ENCODE measurements around the gene C20orf173. TPM values are rescaled to one million over a fixed set of nuclear protein-coding genes. Genes with fewer than 3 reads are reported as not detected.
"Not testable (repeated sequence)": the region's sequence is repeated elsewhere in the genome, so short reads cannot be mapped to it uniquely, and the experiment has no call there.

The C20orf173 gene
- total RNA-seq, 1 experiment from 2014 or later: not detected

- Mint-ChIP-seq H3K36me3 (peaks cover 23% of the 10 kb centered on the region), H3K4me3 (no peak overlapping the region), H3K4me1 (peaks cover 14% of the 10 kb centered on the region; the same call in 1 of the 2 replicates), H3K27me3 (ENCODE audit: low read depth) (no peaks in the 10 kb centered on the region), H3K9me3 (no peaks in the 10 kb centered on the region), H3K27ac (no peak overlapping the region)
- ATAC-seq (no peak), DNase-seq (ENCODE audit: low spot score) (no peak)
- ChIA-PET CTCF (no interaction called here), POLR2A (no interaction called here)
- TF ChIP-seq PRRX2 (CRISPR knock-in tag; IDR thresholded peaks at IDR 0.05) (no peak), USF2 (CRISPR knock-in tag; IDR thresholded peaks at IDR 0.05) (no peak), ZBTB43 (CRISPR knock-in tag; IDR thresholded peaks at IDR 0.05) (no peak), ZNF671 (CRISPR knock-in tag; IDR thresholded peaks at IDR 0.05) (no peak), ZNF317 (CRISPR knock-in tag; IDR thresholded peaks at IDR 0.05; ENCODE audit: borderline replicate concordance, low read depth) (no peak), ATF2 (CRISPR knock-in tag; IDR thresholded peaks at IDR 0.05; ENCODE audit: borderline replicate concordance, low read depth) (no peak), HMGA2 (CRISPR knock-in tag; IDR thresholded peaks at IDR 0.05) (no peak), FOXP1 (CRISPR knock-in tag; IDR thresholded peaks at IDR 0.05; ENCODE audit: borderline replicate concordance) (no peak)
Observed at GRCh38 chr20:35556871-35557270, 27.4 kb upstream of the C20orf173 start.

- Mint-ChIP-seq H3K36me3 (peaks cover 23% of the 10 kb centered on the region), H3K27me3 (ENCODE audit: low read depth) (no peaks in the 10 kb centered on the region), H3K9me3 (no peaks in the 10 kb centered on the region), H3K27ac (no peak overlapping the region), H3K4me3 (no peak overlapping the region), H3K4me1 (peaks cover 6% of the 10 kb centered on the region; the same call in 1 of the 2 replicates)
- TF ChIP-seq ZBTB21 (CRISPR knock-in tag; IDR thresholded peaks at IDR 0.05; ENCODE audit: borderline replicate concordance): no peak
- no peak for TF ChIP-seq RORB (CRISPR knock-in tag; IDR thresholded peaks at IDR 0.05)
- ATAC-seq (no peak), DNase-seq (ENCODE audit: low spot score) (no peak)
- ChIA-PET POLR2A (no interaction called here), CTCF (no interaction called here)
Observed at GRCh38 chr20:35555951-35556645, 26.6 kb upstream of the C20orf173 start.

GRCh38 chr20:35555461-35555860, 26.0 kb upstream of the C20orf173 start:
- H3K36me3 Mint-ChIP-seq: peaks cover 23% of the 10 kb centered on the region
- H3K4me1 Mint-ChIP-seq; DNase-seq (ENCODE audit: low spot score); H3K4me3 Mint-ChIP-seq; ATAC-seq; H3K9me3 Mint-ChIP-seq; CTCF ChIA-PET; H3K27ac Mint-ChIP-seq; H3K27me3 Mint-ChIP-seq (ENCODE audit: low read depth); POLR2A ChIA-PET: not testable (repeated sequence)

GRCh38 chr20:35552914-35553313, 23.5 kb upstream of the C20orf173 start:
- H3K9me3 Mint-ChIP-seq: no peaks in the 10 kb centered on the region
- ChIA-PET CTCF (interaction anchor here (0.6 kb wide), 1 partner anchor 80 kb away, joined by 3 read pairs; no protein-coding TSS in a partner anchor), POLR2A (interaction anchor here (0.7 kb wide), 1 partner anchor 67 kb away, joined by 3 read pairs; no protein-coding TSS in a partner anchor)
- H3K27me3 Mint-ChIP-seq (ENCODE audit: low read depth): no peaks in the 10 kb centered on the region
- no peak for ATAC-seq
- no peak overlapping the region for H3K27ac Mint-ChIP-seq
- H3K36me3 Mint-ChIP-seq: peaks cover 36% of the 10 kb centered on the region
- no peak for DNase-seq (ENCODE audit: low spot score)
- TF ChIP-seq ZNF396 (CRISPR knock-in tag; IDR thresholded peaks at IDR 0.05; ENCODE audit: borderline replicate concordance): no peak
- TF ChIP-seq CREM (CRISPR knock-in tag; IDR thresholded peaks at IDR 0.05): no peak
- no peak for TF ChIP-seq ZNF281 (CRISPR knock-in tag; IDR thresholded peaks at IDR 0.05)
- no peaks in the 10 kb centered on the region for H3K4me1 Mint-ChIP-seq
- no peak overlapping the region for H3K4me3 Mint-ChIP-seq
